ENCODE results near the gene TRMT112.

DNA sequence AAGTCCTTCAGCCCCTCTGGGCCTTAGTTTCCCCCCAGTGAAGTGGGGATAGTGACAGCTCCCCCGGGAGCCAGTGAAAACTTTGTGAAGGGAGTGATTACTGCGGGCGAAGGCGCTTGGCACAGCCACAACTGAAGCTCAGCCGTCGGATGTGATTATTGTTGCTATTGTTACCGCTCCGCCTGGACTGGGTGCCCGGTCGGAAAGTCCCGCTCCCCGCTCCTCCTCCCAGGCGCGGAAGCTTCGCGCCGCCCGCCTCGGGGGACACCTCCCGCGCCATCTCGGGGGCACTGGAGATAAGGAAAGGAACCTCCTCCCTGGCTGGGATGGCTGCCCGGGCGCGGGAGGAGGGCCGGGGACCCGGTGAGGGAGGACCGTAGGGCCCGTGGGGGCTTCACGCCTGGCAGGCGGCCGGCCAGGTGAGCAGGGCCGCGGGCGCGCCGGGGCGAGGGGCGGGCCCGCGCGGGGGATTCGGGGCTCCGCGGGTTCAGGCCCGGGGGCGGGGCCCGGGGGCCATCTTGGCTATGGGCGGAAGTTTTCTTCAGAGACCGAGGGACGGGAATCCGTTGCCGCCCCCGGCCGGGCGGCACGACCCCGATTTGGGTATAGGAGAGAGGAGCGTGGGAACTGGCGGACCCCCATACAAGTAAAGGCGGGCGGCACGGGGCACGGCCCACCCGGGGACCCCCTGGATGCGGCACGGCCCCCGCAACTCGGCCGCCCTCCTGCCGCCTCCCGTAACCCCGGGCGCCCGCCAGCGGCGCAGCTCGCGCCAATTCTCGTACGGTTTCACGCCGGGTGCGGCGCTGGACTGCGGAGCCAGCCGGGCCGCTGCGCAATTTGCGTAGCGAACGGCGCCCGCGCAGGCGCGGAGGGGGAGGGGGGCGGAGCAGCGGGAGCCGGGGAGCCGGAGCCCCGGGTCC lies 32.1 kb downstream of the TRMT112 start, which contains the start of gene GPR137:
- TF ChIP-seq, protein P1, sequence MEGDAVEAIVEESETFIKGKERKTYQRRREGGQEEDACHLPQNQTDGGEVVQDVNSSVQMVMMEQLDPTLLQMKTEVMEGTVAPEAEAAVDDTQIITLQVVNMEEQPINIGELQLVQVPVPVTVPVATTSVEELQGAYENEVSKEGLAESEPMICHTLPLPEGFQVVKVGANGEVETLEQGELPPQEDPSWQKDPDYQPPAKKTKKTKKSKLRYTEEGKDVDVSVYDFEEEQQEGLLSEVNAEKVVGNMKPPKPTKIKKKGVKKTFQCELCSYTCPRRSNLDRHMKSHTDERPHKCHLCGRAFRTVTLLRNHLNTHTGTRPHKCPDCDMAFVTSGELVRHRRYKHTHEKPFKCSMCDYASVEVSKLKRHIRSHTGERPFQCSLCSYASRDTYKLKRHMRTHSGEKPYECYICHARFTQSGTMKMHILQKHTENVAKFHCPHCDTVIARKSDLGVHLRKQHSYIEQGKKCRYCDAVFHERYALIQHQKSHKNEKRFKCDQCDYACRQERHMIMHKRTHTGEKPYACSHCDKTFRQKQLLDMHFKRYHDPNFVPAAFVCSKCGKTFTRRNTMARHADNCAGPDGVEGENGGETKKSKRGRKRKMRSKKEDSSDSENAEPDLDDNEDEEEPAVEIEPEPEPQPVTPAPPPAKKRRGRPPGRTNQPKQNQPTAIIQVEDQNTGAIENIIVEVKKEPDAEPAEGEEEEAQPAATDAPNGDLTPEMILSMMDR (IDR thresholded peaks at IDR 0.05): no peak
- peak; percentile 64 for TF ChIP-seq POLR2AphosphoS5 (IDR thresholded peaks at IDR 0.05; ENCODE audit: low read depth, low read length)
